CD4-positive, CD25-positive, alpha-beta regulatory T cell (primary cell): ENCODE data around the gene ADNP2. TPM values are rescaled to one million over a fixed set of nuclear protein-coding genes. Genes with fewer than 3 reads are reported as not detected.

Experiments used
- ATAC-seq, 2 donors: fragments of 150-1000 bp; cut with Tn5 transposase; one replicate each; pipeline ENCODE4 v1.10.0; 2021; ENCODE audit warnings: low read depth in 2 of 2, moderate number of reproducible peaks in 2 of 2, moderate library complexity in 1 of 2
- DNase-seq, 3 donors: peaks; one replicate each; pipeline versions ENCODE4 v3.0.0 to v3.0.0-alpha.2; 2012 to 2022; ENCODE audit warnings: mixed read lengths in 1 of 3
- H3K27ac ChIP-seq: one replicate; pipeline ENCODE4 v1.7.0; 2013; ENCODE audit warnings: mild to moderate bottlenecking, low read length; ENCODE audit not compliant: insufficient read depth, poor library complexity, severe bottlenecking
- H3K27me3 ChIP-seq: one replicate; pipeline ENCODE4 v1.7.0; 2013; ENCODE audit warnings: low read length; ENCODE audit not compliant: control insufficient read depth, insufficient read depth
- H3K36me3 ChIP-seq: one replicate; pipeline ENCODE4 v1.7.0; 2013; ENCODE audit warnings: mild to moderate bottlenecking, low read length, moderate library complexity; ENCODE audit not compliant: control insufficient read depth, insufficient read depth
- H3K4me1 ChIP-seq: 2 replicates; pipeline ENCODE4 v1.7.0; 2013; ENCODE audit warnings: mild to moderate bottlenecking, low read length; ENCODE audit not compliant: insufficient read depth, control insufficient read depth, poor library complexity, severe bottlenecking
- H3K4me3 ChIP-seq: one replicate; pipeline ENCODE4 v1.7.0; 2013; ENCODE audit warnings: low read depth, mild to moderate bottlenecking, low read length, moderate library complexity
- H3K9me3 ChIP-seq, 2 experiments: 1 replicate in 1 of 2; 2 replicates in 1 of 2; pipeline ENCODE4 v1.7.0; 2013; ENCODE audit warnings: low read length in 2 of 2, mild to moderate bottlenecking in 1 of 2, moderate library complexity in 1 of 2; ENCODE audit not compliant: control insufficient read depth in 2 of 2
- H3K27ac Mint-ChIP-seq, 3 donors: one replicate each; pipeline ENCODE4 v1.8.0; 2020 to 2022; ENCODE audit warnings: mild to moderate bottlenecking in 3 of 3, mixed read lengths in 3 of 3, moderate library complexity in 2 of 3
- H3K27me3 Mint-ChIP-seq: one replicate; pipeline ENCODE4 v1.8.0; 2022; ENCODE audit warnings: mild to moderate bottlenecking, mixed read lengths
- H3K36me3 Mint-ChIP-seq: one replicate; pipeline ENCODE4 v1.8.0; 2020; ENCODE audit warnings: mixed read lengths
- H3K4me1 Mint-ChIP-seq, 4 donors: one replicate each; pipeline ENCODE4 v1.8.0; 2020 to 2022; ENCODE audit warnings: mixed read lengths in 4 of 4, mild to moderate bottlenecking in 1 of 4
- H3K4me3 Mint-ChIP-seq, 4 donors: one replicate each; pipeline ENCODE4 v1.8.0; 2020 to 2022; ENCODE audit warnings: mild to moderate bottlenecking in 4 of 4, mixed read lengths in 4 of 4, moderate library complexity in 3 of 4
- H3K9me3 Mint-ChIP-seq, 7 donors: one replicate each; pipeline ENCODE4 v1.8.0; 2020 to 2022; ENCODE audit warnings: mixed read lengths in 7 of 7, mild to moderate bottlenecking in 3 of 7, moderate library complexity in 2 of 7
- polyA plus RNA-seq, 4 donors: library from polyadenylated mRNA; unstranded; fragments of 300-500 nt; fragmentation: Illumina TruSeq; gene quantifications; one replicate each; pipeline ENCODE4 v1.2.3, GENCODE V29; 2021
- total RNA-seq: library from RNA; stranded (reverse); gene quantifications from one replicate; pipeline ENCODE4 v1.2.3, GENCODE V29; 2022

ADNP2 gene
- total and polyA plus RNA-seq, 5 donors from 2014 or later: 5.8 to 43.6 (median 8.8) TPM

DNA sequence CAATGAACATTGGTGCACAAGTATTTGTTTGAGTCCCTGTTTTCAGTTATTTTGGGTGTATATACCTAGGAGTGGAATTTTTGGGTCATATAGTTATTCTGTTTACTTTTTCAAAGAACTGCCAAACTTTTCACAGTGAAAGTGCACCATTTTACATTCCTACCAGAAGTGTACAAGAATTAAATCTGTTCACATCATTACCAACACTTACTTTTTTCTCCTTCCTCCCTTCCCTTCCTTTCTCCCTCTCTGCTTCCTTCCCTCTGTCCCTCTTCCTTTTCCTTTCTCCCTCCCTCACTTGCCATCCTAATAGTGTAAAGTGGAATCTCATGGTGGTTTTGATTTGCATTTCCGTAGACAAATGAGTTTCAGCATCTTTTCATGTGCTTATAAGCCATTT, 11.9 kb downstream of the ADNP2 start:
- peaks cover 20 to 54% (median 42%) of the 10 kb centered on the region in 4 donors for H3K4me1 Mint-ChIP-seq

DNA sequence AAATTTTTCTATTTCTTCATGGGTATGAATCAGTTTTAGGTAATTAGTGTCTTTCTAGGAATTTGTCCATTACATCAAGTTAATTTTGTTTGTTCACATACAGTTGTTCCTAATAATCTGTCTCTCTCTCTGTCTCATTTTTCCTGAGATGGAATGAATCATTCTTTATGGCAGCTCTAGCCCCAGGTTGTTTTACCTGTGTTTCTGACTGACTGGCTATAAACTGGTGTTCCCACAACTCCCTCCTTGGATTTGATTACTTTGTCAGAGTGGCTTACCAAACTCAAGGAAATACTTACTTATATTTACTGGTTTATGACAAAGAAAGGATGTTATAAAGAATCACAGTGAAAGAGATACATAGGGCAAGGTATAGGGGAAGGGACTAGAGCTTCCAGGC, 15.1 kb downstream of the ADNP2 start:
- no peak overlapping the region for H3K27ac ChIP-seq
- no peak for DNase-seq
- no peak for ATAC-seq
- H3K4me1 Mint-ChIP-seq: peaks cover 24 to 52% (median 36%) of the 10 kb centered on the region in 4 donors
- no peak overlapping the region for H3K4me3 ChIP-seq
- no peaks in the 10 kb centered on the region for H3K9me3 ChIP-seq
- H3K27me3 Mint-ChIP-seq: no peaks in the 10 kb centered on the region
- no peak overlapping the region for H3K27ac Mint-ChIP-seq
- H3K4me3 Mint-ChIP-seq: no peak overlapping the region
- no peaks in the 10 kb centered on the region for H3K27me3 ChIP-seq
- H3K4me1 ChIP-seq: no peaks in the 10 kb centered on the region
- peaks cover 49% of the 10 kb centered on the region for H3K36me3 Mint-ChIP-seq
- peaks cover 0 to 3% (median 0%) of the 10 kb centered on the region in 7 donors for H3K9me3 Mint-ChIP-seq
- H3K36me3 ChIP-seq: peaks cover 22% of the 10 kb centered on the region

More for the DNA sequence above, 11.9 kb downstream of the ADNP2 start:
- Histone ChIP-seq H3K4me3 (no peak overlapping the region), H3K4me1 (no peaks in the 10 kb centered on the region), H3K27me3 (no peaks in the 10 kb centered on the region), H3K9me3 (no peaks in the 10 kb centered on the region), H3K36me3 (peaks cover 33% of the 10 kb centered on the region), H3K27ac (no peak overlapping the region)
- Mint-ChIP-seq H3K36me3 (peaks cover 57% of the 10 kb centered on the region), H3K27ac (peak overlapping the region in 1 of 3 donors; percentile 52), H3K4me3 (no peak overlapping the region), H3K9me3 (peaks cover 0 to 2% (median 0%) of the 10 kb centered on the region in 7 donors), H3K27me3 (no peaks in the 10 kb centered on the region)
- ATAC-seq (no peak), DNase-seq (no peak)

DNA sequence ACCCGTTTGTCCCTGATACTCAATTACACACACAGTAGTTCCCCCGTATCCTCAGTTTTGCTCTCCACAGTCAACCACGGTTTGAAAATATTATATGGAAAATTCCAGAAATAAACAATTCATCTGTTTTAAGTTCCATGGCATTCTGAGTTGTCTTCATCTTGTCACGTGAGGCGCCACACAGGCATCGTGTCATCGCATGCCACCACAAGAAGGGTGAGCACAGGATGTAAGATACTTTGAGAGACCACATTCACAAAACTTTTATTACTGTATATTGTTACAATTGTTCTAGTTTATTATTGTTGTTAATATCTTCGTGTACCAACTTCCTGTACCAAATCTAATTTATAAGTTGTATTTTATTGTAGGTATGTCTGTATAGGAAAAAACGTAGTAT, 17.7 kb downstream of the ADNP2 start:
- H3K27ac Mint-ChIP-seq: no peak overlapping the region
- no peak for DNase-seq
- Histone ChIP-seq H3K4me1 (no peaks in the 10 kb centered on the region), H3K36me3 (peaks cover 9% of the 10 kb centered on the region), H3K4me3 (no peak overlapping the region), H3K27me3 (no peaks in the 10 kb centered on the region), H3K9me3 (no peaks in the 10 kb centered on the region), H3K27ac (no peak overlapping the region)
- peaks cover 50% of the 10 kb centered on the region for H3K36me3 Mint-ChIP-seq
- H3K27me3 Mint-ChIP-seq: no peaks in the 10 kb centered on the region
- H3K9me3 Mint-ChIP-seq: peaks cover 0 to 1% (median 0%) of the 10 kb centered on the region in 7 donors
- peak overlapping the region in 1 of 4 donors; percentile 9 for H3K4me3 Mint-ChIP-seq
- peaks cover 30 to 58% (median 37%) of the 10 kb centered on the region in 4 donors for H3K4me1 Mint-ChIP-seq
- ATAC-seq: no peak

DNA sequence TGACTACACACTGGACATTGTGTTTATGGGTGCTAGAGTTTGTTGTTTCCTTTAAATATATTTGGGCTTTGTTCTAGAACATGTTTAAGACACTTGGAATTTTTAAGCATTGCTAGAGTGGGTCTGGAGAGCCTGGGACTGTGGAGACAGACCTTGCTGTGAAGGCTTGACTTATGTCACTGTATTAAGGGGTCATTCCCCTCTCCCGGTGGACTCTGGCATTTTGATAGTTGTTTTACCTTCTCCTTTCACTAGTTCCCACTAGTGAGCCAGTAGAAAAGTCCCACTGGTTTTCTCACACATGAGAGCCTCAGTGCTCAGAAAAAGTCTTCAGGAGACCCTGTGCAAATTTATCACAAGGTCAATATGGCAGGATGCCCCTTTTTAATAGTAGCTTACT, 18.6 kb downstream of the ADNP2 start:
- DNase-seq (no peak), ATAC-seq (no peak)
- H3K9me3 ChIP-seq: no peaks in the 10 kb centered on the region
- no peaks in the 10 kb centered on the region for H3K27me3 ChIP-seq
- H3K4me1 Mint-ChIP-seq: peaks cover 30 to 57% (median 37%) of the 10 kb centered on the region in 4 donors
- H3K9me3 Mint-ChIP-seq: peaks cover 0 to 1% (median 0%) of the 10 kb centered on the region in 7 donors
- H3K27me3 Mint-ChIP-seq: no peaks in the 10 kb centered on the region
- no peak overlapping the region for H3K27ac ChIP-seq
- peak overlapping the region in 1 of 3 donors; percentile 27 for H3K27ac Mint-ChIP-seq
- H3K4me1 ChIP-seq: no peaks in the 10 kb centered on the region
- H3K4me3 ChIP-seq: no peak overlapping the region
- H3K4me3 Mint-ChIP-seq: no peak overlapping the region
- H3K36me3 Mint-ChIP-seq: peaks cover 49% of the 10 kb centered on the region
- H3K36me3 ChIP-seq: peaks cover 12% of the 10 kb centered on the region

DNA sequence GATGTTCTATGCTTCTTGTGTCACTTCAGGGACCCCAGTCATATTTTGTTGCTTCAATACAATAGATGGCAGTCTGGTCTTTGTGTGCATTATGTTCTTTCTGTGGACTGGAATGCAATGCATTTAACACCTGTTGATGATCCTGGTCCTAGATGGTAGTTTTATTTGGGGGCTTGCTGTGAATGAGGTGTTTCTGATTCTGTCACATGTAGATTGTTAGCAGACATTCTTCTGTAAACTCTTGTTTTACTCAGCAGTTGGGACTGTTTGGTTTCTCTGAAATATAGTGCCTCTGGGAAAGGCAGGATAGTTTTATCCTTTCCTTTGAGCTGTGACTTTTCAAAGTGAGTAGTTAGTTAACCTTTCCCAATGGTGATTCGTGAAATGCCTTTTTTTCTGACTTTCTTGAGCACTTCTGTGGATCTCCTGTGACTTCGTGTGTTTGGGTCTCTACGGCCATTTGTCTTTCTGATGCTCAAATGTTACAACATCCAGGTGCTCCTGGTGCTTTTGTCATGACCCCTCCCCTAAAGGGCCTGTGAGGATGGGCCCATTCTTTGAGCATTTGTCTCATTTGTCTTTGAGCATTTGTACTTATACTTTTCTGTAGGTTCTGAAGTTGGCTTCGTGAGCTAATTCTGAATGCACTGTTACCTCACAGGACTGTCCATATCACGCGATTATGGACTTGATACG, 20.8 kb downstream of the ADNP2 start:
- H3K36me3 ChIP-seq: peaks cover 30% of the 10 kb centered on the region
- Mint-ChIP-seq H3K4me1 (peaks cover 19 to 47% (median 33%) of the 10 kb centered on the region in 4 donors), H3K27me3 (no peaks in the 10 kb centered on the region), H3K27ac (peak overlapping the region in 2 of 3 donors; percentile 16 to 40), H3K4me3 (no peak overlapping the region), H3K9me3 (peaks cover 0 to 1% (median 0%) of the 10 kb centered on the region in 7 donors), H3K36me3 (peaks cover 49% of the 10 kb centered on the region)
- no peak overlapping the region for H3K27ac ChIP-seq
- ATAC-seq: no peak
- DNase-seq: no peak
- no peaks in the 10 kb centered on the region for H3K4me1 ChIP-seq
- no peaks in the 10 kb centered on the region for H3K27me3 ChIP-seq
- H3K4me3 ChIP-seq: no peak overlapping the region
- no peaks in the 10 kb centered on the region for H3K9me3 ChIP-seq

DNA sequence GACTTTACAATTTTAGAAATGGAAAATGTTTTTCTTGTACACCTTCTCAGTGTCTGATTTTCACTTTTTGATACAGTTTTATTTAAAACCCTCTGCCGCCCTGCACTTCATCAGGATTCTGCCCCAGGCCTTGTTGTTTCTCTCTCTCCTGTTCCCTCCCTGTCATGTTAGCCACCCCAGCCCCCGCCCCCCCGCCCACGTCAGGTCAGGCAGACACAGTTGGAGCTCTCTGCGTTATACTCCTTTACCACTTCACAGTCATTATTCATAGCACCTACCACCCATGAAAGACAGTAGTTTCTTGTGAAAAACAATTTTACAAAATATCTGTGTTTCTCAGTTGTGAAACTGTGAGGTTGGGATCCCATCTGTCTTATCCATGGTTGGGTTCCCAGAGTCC, 21.5 kb downstream of the ADNP2 start:
- Histone ChIP-seq H3K36me3 (peaks cover 37% of the 10 kb centered on the region), H3K4me3 (no peak overlapping the region), H3K4me1 (no peaks in the 10 kb centered on the region), H3K27ac (no peak overlapping the region), H3K27me3 (no peaks in the 10 kb centered on the region), H3K9me3 (no peaks in the 10 kb centered on the region)
- Mint-ChIP-seq H3K4me1 (peaks cover 19 to 47% (median 33%) of the 10 kb centered on the region in 4 donors), H3K4me3 (no peak overlapping the region), H3K36me3 (peaks cover 56% of the 10 kb centered on the region), H3K27ac (peak overlapping the region in 1 of 3 donors; percentile 23), H3K27me3 (no peaks in the 10 kb centered on the region), H3K9me3 (peaks cover 0 to 1% (median 0%) of the 10 kb centered on the region in 7 donors)
- no peak for ATAC-seq
- DNase-seq: no peak

DNA sequence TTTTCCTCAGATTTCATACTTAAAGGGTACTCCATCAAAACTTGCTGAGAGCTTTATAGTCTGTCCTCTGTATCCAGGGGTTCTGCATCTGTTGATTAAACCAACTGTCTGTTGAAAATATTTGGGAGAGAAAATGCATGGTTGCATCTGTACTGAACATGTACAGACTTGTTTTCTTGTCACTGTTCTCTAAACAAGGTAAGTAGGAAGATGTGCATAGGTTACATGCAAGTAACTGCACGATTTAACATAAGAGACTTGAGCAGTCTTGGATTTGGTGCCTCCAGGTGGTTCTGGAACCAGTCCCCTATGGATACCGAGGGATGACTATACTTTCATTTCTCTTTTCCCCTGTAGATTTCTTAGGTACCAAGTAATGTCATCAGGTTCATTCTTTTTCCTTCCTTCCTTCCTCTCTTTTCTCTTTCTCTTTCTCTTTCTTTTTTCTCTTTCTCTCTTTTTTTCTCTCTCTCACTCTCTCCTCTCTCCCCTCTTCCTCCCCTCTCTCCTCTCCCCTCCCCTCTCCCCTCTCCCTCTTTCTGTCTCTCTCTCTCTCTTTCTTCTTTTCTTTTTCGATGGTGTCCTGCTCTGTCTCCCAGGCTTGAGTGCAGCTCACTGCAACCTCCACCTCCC, 23.2 kb downstream of the ADNP2 start:
- Mint-ChIP-seq H3K36me3 (peaks cover 61% of the 10 kb centered on the region), H3K4me1 (peaks cover 19 to 33% (median 24%) of the 10 kb centered on the region in 4 donors), H3K27ac (no peak overlapping the region), H3K9me3 (peaks cover 0 to 1% (median 0%) of the 10 kb centered on the region in 7 donors), H3K4me3 (no peak overlapping the region), H3K27me3 (no peaks in the 10 kb centered on the region)
- Histone ChIP-seq H3K27me3 (no peaks in the 10 kb centered on the region), H3K36me3 (peaks cover 54% of the 10 kb centered on the region), H3K4me1 (no peaks in the 10 kb centered on the region), H3K4me3 (no peak overlapping the region), H3K27ac (no peak overlapping the region), H3K9me3 (no peaks in the 10 kb centered on the region)
- DNase-seq (no peak), ATAC-seq (no peak)
